Activated T-helper 2 cell treated with anti-CD3 and anti-CD28 coated beads, Interferon-gamma antibody, Interleukin-2, Interleukin-4, amounts not matched to agents 10 μg/mL and 5 μg/mL and 100 μg/mL, durations not matched to agents 14 hours and 24 hours and 36 hours (primary cell): ENCODE measurements around the gene TMEM117. TPM values are rescaled to one million over a fixed set of nuclear protein-coding genes. Genes with fewer than 3 reads are reported as not detected.

Experiments
- DNase-seq: peaks from one replicate; pipeline ENCODE4 v3.0.0; 2021; ENCODE audit warnings: low spot score
- H3K27ac Mint-ChIP-seq: one replicate; pipeline ENCODE4 v1.8.0; 2021; ENCODE audit warnings: mixed read lengths
- H3K27me3 Mint-ChIP-seq: one replicate; pipeline ENCODE4 v1.8.0; 2021; ENCODE audit warnings: low read depth, mixed read lengths
- H3K36me3 Mint-ChIP-seq: one replicate; pipeline ENCODE4 v1.8.0; 2021; ENCODE audit warnings: low read depth, mixed read lengths
- H3K4me1 Mint-ChIP-seq: one replicate; pipeline ENCODE4 v1.8.0; 2021; ENCODE audit warnings: low read depth, mixed read lengths
- H3K4me3 Mint-ChIP-seq: one replicate; pipeline ENCODE4 v1.8.0; 2021; ENCODE audit warnings: low read depth, mild to moderate bottlenecking, moderate library complexity, mixed read lengths
- H3K9me3 Mint-ChIP-seq: one replicate; pipeline ENCODE4 v1.8.0; 2021; ENCODE audit warnings: mixed read lengths
- intact Hi-C: fragments of 100-400 bp; cut with micrococcal nuclease; formaldehyde crosslinking; loops from one replicate; pipeline ENCODE4 v1.15.1; 2023
- total RNA-seq: library from RNA; stranded (reverse); gene quantifications from 2 replicates; pipeline ENCODE4 v1.2.3, GENCODE V29; 2022

Gene TMEM117
- 1.0 and 1.3 TPM in 2 replicates for total RNA-seq

DNA sequence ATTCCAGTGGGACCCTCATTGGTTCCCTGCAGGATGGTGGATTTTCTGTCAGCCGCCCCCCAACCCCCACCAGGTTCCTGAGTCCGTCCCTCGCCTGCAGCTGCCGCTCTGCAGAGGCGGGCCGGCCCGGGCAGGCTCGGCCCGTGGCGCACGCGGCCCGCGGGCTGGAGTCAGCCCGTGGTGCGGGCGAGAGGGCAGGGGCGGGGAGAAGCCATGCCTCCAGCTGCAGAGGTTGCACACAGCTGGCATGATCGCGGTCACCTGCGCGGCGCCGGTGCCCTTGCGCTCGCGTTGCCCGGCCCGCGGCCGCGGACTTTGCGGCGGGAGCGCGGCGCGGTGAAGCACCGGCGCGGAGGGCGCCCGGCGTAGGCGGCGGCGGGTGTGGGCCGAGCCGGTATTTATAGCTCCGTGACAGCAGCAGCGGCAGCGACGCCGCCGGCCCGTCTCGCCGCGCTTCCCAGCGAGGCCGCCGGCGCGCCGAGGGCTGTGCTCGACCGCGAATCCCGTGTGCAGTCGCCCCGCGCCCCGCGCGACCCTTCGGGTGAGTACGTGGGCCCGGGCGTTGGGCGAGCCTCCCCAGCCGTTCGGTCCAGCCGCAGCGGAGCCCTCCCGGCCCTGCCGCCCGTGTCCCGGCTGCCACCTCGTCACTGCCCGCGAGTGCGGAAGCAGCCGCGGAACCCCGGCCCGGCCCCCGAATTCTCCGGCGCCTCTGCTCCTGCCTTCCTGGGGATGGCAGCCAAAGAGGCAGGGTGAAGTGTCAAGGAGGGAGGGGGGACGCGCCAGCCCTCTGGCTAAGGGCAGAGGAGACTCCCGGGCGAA lies at the start of gene TMEM117:
Gene TMEM117 (plus strand): TSS at position 426 of the 819 bp plus-strand sequence.
- Mint-ChIP-seq H3K36me3 (peaks cover 3% of the 10 kb centered on the region), H3K4me3 (peak within 1 kb of the TSS; percentile 79), H3K27me3 (peaks cover 41% of the 10 kb centered on the region), H3K9me3 (no peaks in the 10 kb centered on the region), H3K4me1 (peaks cover 24% of the 10 kb centered on the region), H3K27ac (peak within 1 kb of the TSS; percentile 34)
- intact Hi-C loops: loop anchor here (1.0 to 2.0 kb wide), 2 partner anchors 30 to 77 kb away; partner anchors contain the start of genes IRAK4, PUS7L and TWF1
- DNase-seq: peak; percentile 49

GRCh38 chr12:43786899-43787693 lies 48.8 kb upstream of the TMEM117 start:
- H3K4me3 Mint-ChIP-seq: no peak overlapping the region
- no peaks in the 10 kb centered on the region for H3K9me3 Mint-ChIP-seq
- no peak for DNase-seq
- no peaks in the 10 kb centered on the region for H3K4me1 Mint-ChIP-seq
- peaks cover 47% of the 10 kb centered on the region for H3K36me3 Mint-ChIP-seq
- H3K27ac Mint-ChIP-seq: no peak overlapping the region
- H3K27me3 Mint-ChIP-seq: no peaks in the 10 kb centered on the region
- intact Hi-C loops: no loop called here

GRCh38 chr12:43789941-43790340 lies 45.9 kb upstream of the TMEM117 start:
- Mint-ChIP-seq H3K27ac (no peak overlapping the region), H3K4me1 (no peaks in the 10 kb centered on the region), H3K9me3 (no peaks in the 10 kb centered on the region), H3K27me3 (no peaks in the 10 kb centered on the region), H3K4me3 (no peak overlapping the region), H3K36me3 (peaks cover 36% of the 10 kb centered on the region)
- intact Hi-C loops: no loop called here
- DNase-seq: no peak

- H3K4me1 Mint-ChIP-seq: no peaks in the 10 kb centered on the region
- DNase-seq: no peak
- no peaks in the 10 kb centered on the region for H3K27me3 Mint-ChIP-seq
- H3K4me3 Mint-ChIP-seq: no peak overlapping the region
- intact Hi-C loops: no loop called here
- H3K27ac Mint-ChIP-seq: no peak overlapping the region
- peaks cover 45% of the 10 kb centered on the region for H3K36me3 Mint-ChIP-seq
- H3K9me3 Mint-ChIP-seq: no peaks in the 10 kb centered on the region
Observed at GRCh38 chr12:43795716-43796280, 40.1 kb upstream of the TMEM117 start.

- peaks cover 2% of the 10 kb centered on the region for H3K4me1 Mint-ChIP-seq
- H3K27ac Mint-ChIP-seq: no peak overlapping the region
- H3K27me3 Mint-ChIP-seq: no peaks in the 10 kb centered on the region
- no peak overlapping the region for H3K4me3 Mint-ChIP-seq
- H3K9me3 Mint-ChIP-seq: no peaks in the 10 kb centered on the region
- intact Hi-C loops: no loop called here
- no peak for DNase-seq
- peaks cover 48% of the 10 kb centered on the region for H3K36me3 Mint-ChIP-seq
Observed at GRCh38 chr12:43797561-43798217, 38.2 kb upstream of the TMEM117 start.

DNA sequence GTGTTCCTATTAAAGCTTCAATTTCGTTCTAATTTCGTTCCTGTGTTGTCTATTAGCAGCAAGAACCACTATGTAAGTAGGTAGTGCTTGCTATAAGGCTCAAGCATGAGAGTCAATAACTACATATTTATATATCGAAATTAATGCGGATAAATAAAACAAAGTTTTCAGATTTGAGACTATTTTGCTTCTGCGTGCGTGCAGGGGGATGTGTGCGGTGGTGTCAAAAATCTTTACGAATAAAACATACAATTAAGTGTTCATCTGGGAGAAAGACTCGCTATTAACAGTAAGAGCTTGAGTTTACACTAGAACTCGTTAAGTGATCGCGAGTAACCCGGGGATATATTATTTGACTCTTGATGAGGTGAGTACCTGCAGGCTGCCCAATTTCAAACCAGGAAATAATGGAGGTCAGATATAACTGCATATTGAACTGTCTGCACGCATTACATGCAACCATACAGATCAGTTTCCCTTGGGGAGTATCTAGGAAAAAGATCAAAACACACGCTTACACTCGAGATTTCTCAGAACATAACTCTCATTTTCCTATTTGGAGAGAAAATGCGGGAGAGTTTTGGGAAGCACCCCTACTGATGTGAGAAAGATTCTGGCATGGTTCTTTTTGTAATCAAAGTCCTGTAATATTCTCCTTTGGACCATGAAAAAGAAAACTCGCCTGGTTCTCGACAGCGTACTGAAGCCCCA lies 30.6 kb upstream of the TMEM117 start:
- peaks cover 24% of the 10 kb centered on the region for H3K36me3 Mint-ChIP-seq
- peak overlapping the region; percentile 100 for H3K4me3 Mint-ChIP-seq
- peaks cover 4% of the 10 kb centered on the region for H3K27me3 Mint-ChIP-seq
- peaks cover 25% of the 10 kb centered on the region for H3K4me1 Mint-ChIP-seq
- H3K9me3 Mint-ChIP-seq: no peaks in the 10 kb centered on the region
- H3K27ac Mint-ChIP-seq: peak overlapping the region; percentile 82
- intact Hi-C loops: loop anchor here (1.0 kb wide), 1 partner anchor 77 kb away; no protein-coding TSS in a partner anchor
- DNase-seq: no peak

GRCh38 chr12:43805860-43806736 lies 29.8 kb upstream of the TMEM117 start, which contains the start of gene TWF1:
Gene TWF1, minus strand, starts transcription at chr12:43806317. Its CDS starts 72 bp downstream, at chr12:43806245.
- H3K9me3 Mint-ChIP-seq: no peaks in the 10 kb centered on the region
- H3K27me3 Mint-ChIP-seq: peaks cover 6% of the 10 kb centered on the region
- H3K36me3 Mint-ChIP-seq: peaks cover 16% of the 10 kb centered on the region
- H3K4me1 Mint-ChIP-seq: peaks cover 25% of the 10 kb centered on the region
- peak; percentile 84 for DNase-seq
- H3K27ac Mint-ChIP-seq: peak within 1 kb of the TSS; percentile 100
- peak within 1 kb of the TSS; percentile 100 for H3K4me3 Mint-ChIP-seq
- intact Hi-C loops: loop anchor here (1.0 kb wide), 3 partner anchors 30 to 76 kb away; partner anchors contain the start of genes IRAK4, PUS7L and TMEM117

DNA sequence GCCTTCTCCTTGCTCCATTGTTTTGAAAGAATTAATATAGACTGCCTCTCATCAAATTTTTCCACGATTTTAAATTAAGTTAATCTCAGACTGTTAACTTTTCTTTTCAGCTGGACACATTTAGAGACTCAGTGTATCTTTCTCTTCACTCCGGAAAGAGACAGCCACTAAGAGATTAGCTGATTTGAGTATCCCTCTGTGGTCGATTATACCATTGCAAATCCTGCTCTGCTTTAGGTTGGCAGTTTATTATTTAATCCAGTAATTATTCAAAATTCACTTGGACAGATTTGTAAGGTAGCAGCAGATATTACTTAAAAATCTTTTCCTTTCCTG lies 29.2 kb upstream of the TMEM117 start:
- H3K4me1 Mint-ChIP-seq: peaks cover 25% of the 10 kb centered on the region
- intact Hi-C loops: loop anchor here (1.0 kb wide), 2 partner anchors 30 to 48 kb away; partner anchors contain the start of genes IRAK4, PUS7L and TMEM117
- H3K27ac Mint-ChIP-seq: peak overlapping the region; percentile 100
- H3K36me3 Mint-ChIP-seq: peaks cover 15% of the 10 kb centered on the region
- DNase-seq: no peak
- no peaks in the 10 kb centered on the region for H3K9me3 Mint-ChIP-seq
- H3K4me3 Mint-ChIP-seq: peak overlapping the region; percentile 100
- H3K27me3 Mint-ChIP-seq: peaks cover 10% of the 10 kb centered on the region

DNA sequence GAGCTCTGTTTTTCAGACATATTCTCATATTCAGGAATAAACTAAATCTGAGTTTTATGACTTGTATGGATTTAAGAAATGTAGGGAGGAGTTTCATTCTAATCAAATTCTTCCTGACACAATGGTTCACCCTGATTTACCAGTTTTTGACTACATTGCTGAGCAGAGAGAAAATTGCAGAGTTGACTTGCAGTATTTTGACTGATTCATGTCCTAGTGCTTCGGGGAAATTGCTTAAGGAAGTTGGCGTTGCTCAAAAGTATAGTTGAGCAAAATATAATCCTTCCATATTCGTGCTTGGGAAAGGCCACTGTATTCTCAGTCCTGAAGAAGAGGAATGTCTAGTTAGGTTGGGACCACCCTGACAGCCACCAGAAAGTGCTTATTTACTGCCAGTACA lies 28.5 kb upstream of the TMEM117 start:
- intact Hi-C loops: no loop called here

GRCh38 chr12:43812057-43812456 lies 23.8 kb upstream of the TMEM117 start:
- Mint-ChIP-seq H3K4me3 (no peak overlapping the region), H3K36me3 (no peaks in the 10 kb centered on the region), H3K9me3 (no peaks in the 10 kb centered on the region), H3K27ac (no peak overlapping the region), H3K4me1 (peaks cover 5% of the 10 kb centered on the region), H3K27me3 (peaks cover 10% of the 10 kb centered on the region)
- no peak for DNase-seq
- intact Hi-C loops: no loop called here

More for the DNA sequence above, 28.5 kb upstream of the TMEM117 start:
- H3K27me3 Mint-ChIP-seq: peaks cover 10% of the 10 kb centered on the region
- no peak overlapping the region for H3K27ac Mint-ChIP-seq
- H3K4me1 Mint-ChIP-seq: peaks cover 23% of the 10 kb centered on the region
- H3K9me3 Mint-ChIP-seq: no peaks in the 10 kb centered on the region
- peak overlapping the region; percentile 100 for H3K4me3 Mint-ChIP-seq
- DNase-seq: no peak
- peaks cover 10% of the 10 kb centered on the region for H3K36me3 Mint-ChIP-seq

- no peak for DNase-seq
- Mint-ChIP-seq H3K27me3 (peaks cover 10% of the 10 kb centered on the region), H3K4me1 (peaks cover 2% of the 10 kb centered on the region), H3K4me3 (no peak overlapping the region), H3K36me3 (no peaks in the 10 kb centered on the region), H3K9me3 (no peaks in the 10 kb centered on the region), H3K27ac (no peak overlapping the region)
- intact Hi-C loops: no loop called here
Observed at GRCh38 chr12:43812926-43813325, 23.0 kb upstream of the TMEM117 start.
